PFSK-1 (cell line): ENCODE data around the gene PCDHB8.
"Not testable (repeated sequence)": the region's sequence is repeated elsewhere in the genome, so short reads cannot be mapped to it uniquely, and the experiment has no call there.

ENCODE experiments used
- FOXP2 ChIP-seq: optimal IDR thresholded peaks from 2 replicates; pipeline ENCODE3; 2011; ENCODE audit warnings: borderline replicate concordance, control low read depth, inconsistent platforms; ENCODE audit not compliant: insufficient read depth; ENCODE audit errors: extremely low read length, extremely low read depth
- POLR2AphosphoS5 ChIP-seq: IDR thresholded peaks from 2 replicates; pipeline ENCODE4 v1.6.1; 2012; ENCODE audit warnings: low read depth, mild to moderate bottlenecking, control low read depth, low read length, moderate library complexity
- REST ChIP-seq, 2 experiments: IDR thresholded peaks; 2 replicates each; pipeline versions ENCODE4 v1.6.1 to v1.8.0; 2011 to 2012; ENCODE audit warnings: low read depth in 2 of 2, low read length in 2 of 2, control low read depth in 1 of 2, inconsistent platforms in 1 of 2, mild to moderate bottlenecking in 1 of 2, moderate library complexity in 1 of 2; ENCODE audit not compliant: insufficient read depth in 1 of 2
- SIN3A ChIP-seq: IDR thresholded peaks from 2 replicates; pipeline ENCODE4 v1.6.1; 2012; ENCODE audit warnings: mild to moderate bottlenecking, low read length, moderate library complexity, borderline replicate concordance; ENCODE audit not compliant: insufficient read depth
- TAF1 ChIP-seq: IDR thresholded peaks from 2 replicates; pipeline ENCODE4 v1.6.1; 2012; ENCODE audit warnings: low read length, control low read depth, borderline replicate concordance; ENCODE audit not compliant: insufficient read depth

PCDHB8 gene

DNA sequence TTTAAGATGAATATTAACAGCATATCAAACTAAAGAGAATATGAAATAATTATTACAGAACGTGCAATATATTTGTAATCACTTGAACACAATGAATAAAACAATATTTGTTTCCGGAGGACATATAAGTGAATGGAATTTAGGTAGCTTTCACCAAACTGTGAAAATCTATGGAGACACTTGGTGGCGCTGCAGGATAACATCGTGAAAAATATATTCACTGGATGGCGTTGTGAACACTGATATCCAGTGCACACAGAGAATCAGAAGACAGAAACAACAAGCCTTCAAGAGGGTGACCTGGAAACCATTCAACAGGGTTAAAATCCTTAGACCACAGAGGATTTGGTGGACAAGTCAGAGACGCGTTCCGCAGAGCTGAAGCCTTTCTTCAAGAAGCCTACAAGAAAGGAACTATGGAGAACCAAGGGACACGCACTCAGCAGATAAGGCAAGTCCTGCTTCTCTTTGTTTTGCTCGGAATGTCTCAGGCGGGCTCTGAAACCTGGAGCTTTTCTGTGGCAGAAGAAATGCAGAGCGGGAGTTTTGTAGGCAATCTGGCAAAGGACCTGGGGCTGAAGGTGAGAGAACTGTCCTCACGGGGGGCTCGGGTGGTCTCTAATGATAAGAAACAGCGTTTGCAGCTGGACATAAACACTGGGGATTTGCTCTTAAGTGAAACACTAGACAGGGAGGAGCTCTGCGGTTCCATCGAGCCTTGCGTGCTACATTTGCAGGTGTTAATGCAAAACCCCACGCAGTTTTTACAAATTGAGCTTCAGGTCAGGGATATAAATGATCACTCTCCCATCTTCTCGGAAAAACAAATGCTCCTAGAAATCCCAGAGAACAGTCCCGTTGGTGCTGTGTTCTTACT is 22.0 kb downstream of the PCDHB8 start, which contains the start of gene PCDHB11:
Gene PCDHB11, plus strand, starts transcription at position 269 of the 877 bp plus-strand sequence. Its CDS starts 148 bp downstream, at position 417.
- no peak for TF ChIP-seq FOXP2
- TF ChIP-seq REST (IDR thresholded peaks at IDR 0.05; ENCODE audit: insufficient read depth in 1 of 2, low read depth in 2 of 2, low read length in 2 of 2) = no peak
- TF ChIP-seq SIN3A = no peak
- TF ChIP-seq POLR2AphosphoS5 = no peak
- no peak for TF ChIP-seq TAF1

GRCh38 chr5:141208478-141208877 is 30.9 kb downstream of the PCDHB8 start, which contains the start of gene PCDHB12:
Gene PCDHB12 (plus strand): TSS chr5:141208719. CDS start chr5:141208908, 189 bp downstream.
- TF ChIP-seq REST (IDR thresholded peaks at IDR 0.05; ENCODE audit: insufficient read depth in 1 of 2, low read depth in 2 of 2, low read length in 2 of 2) (no peak), FOXP2 (no peak)

GRCh38 chr5:141213656-141214339 is 36.2 kb downstream of the PCDHB8 start, which contains the start of gene PCDHB13:
Gene PCDHB13 (plus strand): TSS chr5:141213919. CDS start chr5:141214124, 205 bp downstream.
- TF ChIP-seq SIN3A, POLR2AphosphoS5, TAF1: not testable (repeated sequence)

DNA sequence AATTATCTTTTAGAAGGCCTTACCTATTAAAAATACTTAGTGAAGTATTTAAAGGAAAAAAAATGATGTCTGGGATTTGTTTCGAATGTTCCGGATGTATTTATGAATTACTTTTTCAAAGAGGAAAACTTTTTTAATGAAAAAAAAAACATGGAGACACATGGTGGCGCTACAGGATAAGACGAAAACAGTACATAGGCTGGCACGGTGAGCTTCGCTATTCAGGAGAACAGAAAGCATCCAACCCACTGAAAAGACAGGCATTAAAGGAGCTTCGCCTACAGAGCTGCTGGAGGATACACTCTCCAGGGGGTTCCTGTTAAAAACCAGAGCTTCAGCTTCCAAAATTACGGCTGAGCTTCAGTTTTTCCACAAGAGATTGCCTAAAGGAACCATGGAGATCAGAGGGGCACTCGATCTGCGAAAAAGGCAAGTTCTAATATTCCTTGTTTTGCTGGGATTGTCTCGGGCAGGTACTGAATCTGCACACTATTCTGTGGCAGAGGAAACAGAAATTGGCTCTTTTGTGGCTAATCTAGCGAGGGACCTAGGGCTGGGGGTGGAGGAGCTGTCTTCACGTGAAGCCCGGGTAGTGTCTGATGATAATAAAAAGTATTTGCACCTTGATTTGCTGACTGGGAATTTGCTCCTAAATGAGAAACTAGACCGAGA is 45.7 kb downstream of the PCDHB8 start, which contains the start of gene PCDHB14:
Gene PCDHB14, plus strand, starts transcription at position 232 of the 672 bp plus-strand sequence. Its CDS starts 163 bp downstream, at position 395.
- no peak for TF ChIP-seq SIN3A
- TF ChIP-seq FOXP2 = no peak
- no peak for TF ChIP-seq POLR2AphosphoS5
- no peak for TF ChIP-seq TAF1
